SJCRH30 (cell line): ENCODE data around the gene HTR3E. TPM values are rescaled to one million over a fixed set of nuclear protein-coding genes. Genes with fewer than 3 reads are reported as not detected.
A peak's percentile ranks its signal among the peaks of the same experiment; 100 is the strongest.
"Not testable (repeated sequence)": the region's sequence is repeated elsewhere in the genome, so short reads cannot be mapped to it uniquely, and the experiment has no call there.

Experiments
- DNase-seq, 2 experiments: peaks; one replicate each; pipeline ENCODE4 v3.0.0-alpha.2; 2015 to 2020
- H3K27ac ChIP-seq: fragments of 250-450 bp; sonication (Bioruptor Pico); 2 replicates; pipeline ENCODE4 v1.5.1; 2020; ENCODE audit warnings: mild to moderate bottlenecking, moderate library complexity
- H3K27me3 ChIP-seq: fragments of 250-450 bp; sonication (Bioruptor Pico); 2 replicates; pipeline ENCODE4 v1.5.1; 2020; ENCODE audit warnings: mild to moderate bottlenecking, moderate library complexity
- H3K36me3 ChIP-seq: fragments of 250-450 bp; sonication (Bioruptor Pico); 2 replicates; pipeline ENCODE4 v1.5.1; 2020; ENCODE audit warnings: mild to moderate bottlenecking, moderate library complexity
- H3K4me1 ChIP-seq: fragments of 250-450 bp; sonication (Bioruptor Pico); 2 replicates; pipeline ENCODE4 v1.5.1; 2020; ENCODE audit warnings: mild to moderate bottlenecking, moderate library complexity
- H3K4me3 ChIP-seq: fragments of 250-450 bp; sonication (Bioruptor Pico); 2 replicates; pipeline ENCODE4 v1.5.1; 2020; ENCODE audit warnings: mild to moderate bottlenecking, moderate library complexity
- H3K9me3 ChIP-seq: fragments of 250-450 bp; sonication (Bioruptor Pico); replicated peaks from 2 replicates; pipeline ENCODE4 v1.5.1; 2020; ENCODE audit warnings: mild to moderate bottlenecking, moderate library complexity
- total RNA-seq: library from RNA; depleted of rRNA; stranded (reverse); fragments of >200 nt; shearing (Covaris generic); gene quantifications from 2 replicates; pipeline ENCODE4 v1.2.3, GENCODE V29; 2014

HTR3E gene
- total RNA-seq, 1 experiment from 2014 or later = 6.5 TPM

DNA sequence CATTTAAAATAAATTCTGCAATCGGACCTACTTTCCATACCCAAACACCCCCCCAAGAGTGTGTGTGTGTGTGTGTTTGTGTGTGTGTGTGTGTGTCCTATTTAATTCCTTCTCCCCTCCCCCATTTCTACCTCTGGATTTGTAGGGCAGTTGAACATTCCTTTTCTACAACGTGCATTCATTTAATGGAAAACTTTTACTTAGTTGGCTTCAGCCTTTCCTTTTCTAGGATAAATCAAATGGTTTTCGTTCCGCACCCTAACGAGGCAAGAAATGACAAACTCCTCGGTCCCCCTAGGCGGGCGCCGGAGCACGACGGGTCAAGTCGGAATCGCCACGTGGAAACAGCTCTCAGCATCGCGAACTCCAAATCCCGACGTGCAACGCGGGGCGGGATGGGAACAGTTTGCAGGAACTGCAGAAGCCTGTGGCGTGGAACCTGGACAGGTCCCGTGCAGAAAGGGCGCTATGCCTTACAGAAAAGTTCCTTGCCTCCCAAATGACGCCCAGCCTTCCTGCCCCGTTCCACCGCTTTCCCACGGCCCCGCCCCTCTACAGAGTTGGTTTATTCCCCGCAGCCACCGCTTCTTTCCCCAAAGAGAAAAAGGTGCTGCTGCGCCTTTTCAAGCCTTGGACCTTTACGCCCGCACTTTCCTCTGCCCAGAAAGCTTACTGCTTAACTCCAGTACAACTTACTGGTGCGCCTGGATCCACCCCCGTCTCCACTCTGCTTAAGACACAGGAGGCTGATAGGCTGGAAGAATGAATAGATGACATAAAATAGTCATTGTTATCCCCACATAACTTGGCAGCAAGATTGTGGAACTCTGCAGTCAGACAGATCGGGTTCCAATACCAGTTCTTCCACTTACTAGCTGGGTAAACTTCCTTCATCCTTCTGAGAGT is 37.2 kb downstream of the HTR3E start:
- Histone ChIP-seq H3K36me3 (peaks cover 2% of the 10 kb centered on the region; the same call in 1 of the 2 replicates), H3K4me3 (peak overlapping the region; percentile 83), H3K9me3 (no peaks in the 10 kb centered on the region), H3K27me3 (no peaks in the 10 kb centered on the region), H3K4me1 (peaks cover 6% of the 10 kb centered on the region; the same call in 1 of the 2 replicates), H3K27ac (peak overlapping the region; percentile 73)
- DNase-seq = peak; percentile 89 to 91

DNA sequence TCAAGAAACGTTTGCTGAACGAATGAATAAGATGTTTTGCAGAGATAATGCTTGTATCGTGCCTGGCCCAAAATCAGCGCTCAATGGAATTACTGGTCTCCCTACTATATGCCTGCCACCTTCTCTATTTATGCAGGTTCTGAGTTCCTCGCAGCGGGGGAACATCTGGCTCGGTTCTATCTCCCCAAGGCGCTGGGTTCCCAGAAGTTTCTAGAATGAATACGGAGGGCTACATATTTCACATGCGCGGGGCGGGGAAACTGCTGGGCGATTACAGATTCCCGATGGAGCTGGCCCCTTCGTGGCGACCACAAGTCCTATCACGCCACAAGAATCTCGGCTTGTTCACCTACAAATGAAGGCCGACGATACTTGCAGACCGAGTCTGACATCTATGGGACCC is 37.9 kb downstream of the HTR3E start:
- Histone ChIP-seq H3K36me3 (peaks cover 5% of the 10 kb centered on the region; the same call in 1 of the 2 replicates), H3K27ac (peak overlapping the region; percentile 73), H3K9me3 (no peaks in the 10 kb centered on the region), H3K4me1 (peaks cover 6% of the 10 kb centered on the region; the same call in 1 of the 2 replicates), H3K4me3 (peak overlapping the region; percentile 83), H3K27me3 (no peaks in the 10 kb centered on the region)
- no peak for DNase-seq

- H3K36me3 ChIP-seq = peaks cover 8% of the 10 kb centered on the region; the same call in 1 of the 2 replicates
- H3K4me1 ChIP-seq = peaks cover 6% of the 10 kb centered on the region; the same call in 1 of the 2 replicates
- DNase-seq = peak; percentile 93 to 94
- peak within 1 kb of the TSS; percentile 83 for H3K4me3 ChIP-seq
- no peaks in the 10 kb centered on the region for H3K9me3 ChIP-seq
- H3K27me3 ChIP-seq = no peaks in the 10 kb centered on the region
- peak within 1 kb of the TSS; percentile 73 for H3K27ac ChIP-seq
Measured at GRCh38 chr3:184135149-184135910, 38.5 kb downstream of the HTR3E start, which contains the start of gene EIF2B5. TSS of gene EIF2B5 (plus strand) at chr3:184135358. CDS start at chr3:184135386, 28 bp downstream.

DNA sequence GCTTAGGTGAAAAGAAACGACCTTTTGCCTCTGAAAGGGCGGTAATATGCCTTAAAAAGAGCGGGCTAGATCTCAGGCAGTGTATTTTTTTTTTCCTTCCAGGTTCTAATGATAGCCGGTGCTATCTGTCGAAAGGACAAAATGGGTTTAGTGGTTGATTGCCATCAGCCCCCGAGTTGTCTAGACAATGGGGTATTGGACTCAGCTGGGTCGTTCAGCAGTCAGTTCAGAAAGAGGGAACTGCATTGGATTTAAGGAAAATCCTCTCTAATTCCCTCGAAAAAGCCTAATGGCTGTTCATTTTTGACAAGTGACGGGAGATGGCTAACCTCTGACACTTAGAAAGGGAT is 39.0 kb downstream of the HTR3E start:
- no peaks in the 10 kb centered on the region for H3K9me3 ChIP-seq
- peak overlapping the region; percentile 73; the same call in 1 of the 2 replicates for H3K27ac ChIP-seq
- H3K36me3 ChIP-seq = peaks cover 14% of the 10 kb centered on the region; the same call in 1 of the 2 replicates
- no peak for DNase-seq
- no peaks in the 10 kb centered on the region for H3K27me3 ChIP-seq
- peaks cover 6% of the 10 kb centered on the region; the same call in 1 of the 2 replicates for H3K4me1 ChIP-seq
- H3K4me3 ChIP-seq = peak overlapping the region; percentile 83

DNA sequence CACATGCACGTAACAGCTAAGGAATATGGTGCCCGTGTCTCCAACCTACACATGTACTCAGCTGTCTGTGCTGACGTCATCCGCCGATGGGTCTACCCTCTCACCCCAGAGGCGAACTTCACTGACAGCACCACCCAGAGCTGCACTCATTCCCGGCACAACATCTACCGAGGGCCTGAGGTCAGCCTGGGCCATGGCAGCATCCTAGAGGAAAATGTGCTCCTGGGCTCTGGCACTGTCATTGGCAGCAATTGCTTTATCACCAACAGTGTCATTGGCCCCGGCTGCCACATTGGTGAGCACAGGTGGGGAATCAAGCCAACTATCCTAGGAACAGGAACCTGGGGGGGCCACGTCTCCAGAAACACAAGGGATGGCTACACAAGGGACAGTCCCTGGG is 43.6 kb downstream of the HTR3E start:
- H3K36me3 ChIP-seq = peaks cover 38% of the 10 kb centered on the region
- no peak for DNase-seq
- no peaks in the 10 kb centered on the region for H3K9me3 ChIP-seq
- no peaks in the 10 kb centered on the region for H3K27me3 ChIP-seq
- H3K4me1 ChIP-seq = peaks cover 8% of the 10 kb centered on the region; the same call in 1 of the 2 replicates
- H3K27ac ChIP-seq = no peak overlapping the region
- no peak overlapping the region for H3K4me3 ChIP-seq

DNA sequence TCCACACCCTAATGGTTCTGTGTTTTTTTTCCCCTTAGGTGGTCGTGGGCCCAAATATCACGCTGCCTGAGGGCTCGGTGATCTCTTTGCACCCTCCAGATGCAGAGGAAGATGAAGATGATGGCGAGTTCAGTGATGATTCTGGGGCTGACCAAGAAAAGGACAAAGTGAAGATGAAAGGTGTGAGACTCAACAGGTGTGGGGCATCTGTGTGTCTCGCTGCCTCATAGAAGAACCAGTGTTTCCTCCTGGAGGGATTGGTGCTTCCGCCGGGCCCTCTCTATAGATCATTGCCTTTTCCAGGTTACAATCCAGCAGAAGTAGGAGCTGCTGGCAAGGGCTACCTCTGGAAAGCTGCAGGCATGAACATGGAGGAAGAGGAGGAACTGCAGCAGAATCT is 45.3 kb downstream of the HTR3E start:
- H3K36me3 ChIP-seq = peaks cover 42% of the 10 kb centered on the region

DNA sequence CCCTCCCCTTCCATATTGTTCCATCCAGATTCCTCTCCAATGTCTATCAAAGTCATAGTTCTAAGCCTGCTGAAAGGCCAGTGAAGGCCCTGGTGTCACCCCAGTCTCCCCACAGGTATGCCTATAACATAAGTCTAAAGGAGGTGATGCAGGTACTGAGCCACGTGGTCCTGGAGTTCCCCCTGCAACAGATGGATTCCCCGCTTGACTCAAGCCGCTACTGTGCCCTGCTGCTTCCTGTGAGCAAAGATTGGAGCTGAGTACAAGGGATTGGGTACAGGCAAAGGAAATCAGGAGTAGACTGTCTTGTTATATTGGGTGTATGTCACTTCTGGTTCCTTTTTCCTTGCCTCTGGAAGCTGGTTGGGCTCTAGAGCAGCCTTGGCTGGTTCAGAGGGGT is 46.5 kb downstream of the HTR3E start:
- Histone ChIP-seq H3K4me3 (no peak overlapping the region), H3K4me1 (peaks cover 8% of the 10 kb centered on the region; the same call in 1 of the 2 replicates), H3K27ac (no peak overlapping the region), H3K36me3 (peaks cover 42% of the 10 kb centered on the region), H3K27me3 (no peaks in the 10 kb centered on the region), H3K9me3 (no peaks in the 10 kb centered on the region)
- no peak for DNase-seq

More for the DNA sequence above, 45.3 kb downstream of the HTR3E start:
- Histone ChIP-seq H3K27ac (no peak overlapping the region), H3K9me3 (no peaks in the 10 kb centered on the region), H3K27me3 (no peaks in the 10 kb centered on the region), H3K4me3 (no peak overlapping the region), H3K4me1 (peaks cover 8% of the 10 kb centered on the region; the same call in 1 of the 2 replicates)
- no peak for DNase-seq

DNA sequence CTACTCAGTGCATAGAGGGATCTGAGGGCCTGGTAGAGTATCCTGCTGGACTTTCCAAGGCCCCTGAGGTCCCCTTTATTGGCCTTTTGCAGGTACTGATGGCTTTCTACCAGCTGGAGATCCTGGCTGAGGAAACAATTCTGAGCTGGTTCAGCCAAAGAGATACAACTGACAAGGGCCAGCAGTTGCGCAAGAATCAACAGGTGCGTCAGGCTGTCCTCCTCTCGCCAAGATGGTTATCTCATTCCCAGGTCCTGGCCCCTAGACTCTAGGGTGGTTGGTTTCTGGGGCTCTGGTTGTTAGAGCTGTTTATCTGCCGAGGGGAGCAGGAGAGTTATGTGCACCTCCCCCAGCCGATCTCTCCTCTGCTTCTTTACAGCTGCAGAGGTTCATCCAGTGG is 47.6 kb downstream of the HTR3E start:
- no peak for DNase-seq
- no peak overlapping the region for H3K27ac ChIP-seq
- H3K36me3 ChIP-seq = peaks cover 40% of the 10 kb centered on the region

DNA sequence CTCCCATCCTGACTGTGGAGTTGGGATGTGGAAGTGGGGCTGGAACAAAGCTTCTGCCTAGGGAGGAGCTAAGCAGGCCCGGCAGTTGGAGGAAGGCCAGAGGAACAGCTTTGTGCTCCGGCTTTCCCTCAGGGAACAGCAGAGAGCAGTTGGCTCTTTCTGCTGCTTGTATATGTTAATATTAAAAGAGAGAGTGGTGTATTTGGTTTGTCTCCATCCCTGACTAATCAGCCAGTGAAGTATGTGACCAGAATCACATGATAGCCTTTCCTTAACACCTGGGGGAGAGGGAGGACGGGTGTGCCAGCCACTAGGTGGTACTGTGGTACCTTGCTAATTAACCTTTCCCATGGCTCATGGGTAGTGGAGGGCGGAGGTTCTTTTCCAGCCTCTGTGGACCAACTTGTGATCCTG is 48.3 kb downstream of the HTR3E start:
- DNase-seq = peak; percentile 38 to 50
- Histone ChIP-seq H3K4me3 (no peak overlapping the region), H3K9me3 (no peaks in the 10 kb centered on the region), H3K27ac (no peak overlapping the region; the same call in 1 of the 2 replicates), H3K36me3 (peaks cover 35% of the 10 kb centered on the region), H3K4me1 (peaks cover 8% of the 10 kb centered on the region; the same call in 1 of the 2 replicates), H3K27me3 (no peaks in the 10 kb centered on the region)

More for the DNA sequence above, 47.6 kb downstream of the HTR3E start:
- Histone ChIP-seq H3K27me3 (no peaks in the 10 kb centered on the region), H3K4me3 (no peak overlapping the region), H3K9me3 (no peaks in the 10 kb centered on the region), H3K4me1 (peaks cover 8% of the 10 kb centered on the region; the same call in 1 of the 2 replicates)

DNA sequence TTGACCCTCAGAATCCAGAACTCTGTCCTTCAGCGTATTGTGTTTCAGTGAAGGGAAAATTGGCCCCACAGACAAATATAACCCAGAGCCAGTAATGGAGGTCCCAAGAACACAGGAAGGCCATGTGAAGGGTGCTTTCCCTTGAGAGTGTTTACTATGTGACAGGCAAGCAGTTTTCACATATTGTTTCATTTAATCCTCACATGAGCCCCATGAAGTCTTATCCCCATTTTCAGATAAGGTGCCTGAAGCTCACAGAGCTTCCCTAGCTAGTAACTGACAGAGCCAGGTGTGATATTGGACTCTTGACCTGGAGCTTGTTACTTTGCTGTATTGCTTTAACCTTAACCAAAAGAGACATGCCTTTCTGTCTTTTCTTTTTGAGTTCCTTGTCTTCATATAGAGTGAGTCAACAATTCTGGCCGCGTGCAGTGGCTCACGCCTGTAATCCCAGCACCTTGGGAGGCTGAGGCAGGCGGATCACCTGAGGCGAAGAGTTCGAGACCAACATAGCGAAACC is 48.9 kb downstream of the HTR3E start:
- peaks cover 8% of the 10 kb centered on the region; the same call in 1 of the 2 replicates for H3K4me1 ChIP-seq
- peak overlapping the region; percentile 13; the same call in 1 of the 2 replicates for H3K27ac ChIP-seq
- no peaks in the 10 kb centered on the region for H3K9me3 ChIP-seq
- peaks cover 29% of the 10 kb centered on the region for H3K36me3 ChIP-seq
- no peaks in the 10 kb centered on the region for H3K27me3 ChIP-seq
- H3K4me3 ChIP-seq = no peak overlapping the region
- peak in 1 of 2 experiments; percentile 43 for DNase-seq

DNA sequence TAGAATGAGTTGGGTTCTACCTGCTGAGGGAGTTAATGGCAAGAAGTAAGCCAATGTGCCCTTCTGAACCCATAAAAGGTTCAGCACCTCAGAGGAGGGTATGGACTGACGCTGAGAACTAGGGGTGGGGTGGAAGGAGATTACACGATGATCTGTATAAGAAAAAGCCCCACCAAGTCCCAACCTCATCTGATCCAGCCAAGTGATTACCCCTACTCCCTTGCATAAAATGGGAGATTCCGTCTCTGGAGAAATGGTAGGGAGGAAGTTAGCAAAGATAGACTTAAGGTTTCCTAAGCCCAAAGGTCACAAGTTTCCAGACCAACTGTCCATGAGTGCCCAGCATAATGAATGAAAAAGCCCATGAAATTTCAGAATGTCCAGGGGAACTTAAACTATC is 51.2 kb downstream of the HTR3E start:
- no peak overlapping the region for H3K27ac ChIP-seq
- H3K4me1 ChIP-seq = peaks cover 8% of the 10 kb centered on the region; the same call in 1 of the 2 replicates
- no peaks in the 10 kb centered on the region for H3K27me3 ChIP-seq
- no peak overlapping the region for H3K4me3 ChIP-seq
- no peaks in the 10 kb centered on the region for H3K9me3 ChIP-seq
- DNase-seq = no peak
- peaks cover 18% of the 10 kb centered on the region for H3K36me3 ChIP-seq

DNA sequence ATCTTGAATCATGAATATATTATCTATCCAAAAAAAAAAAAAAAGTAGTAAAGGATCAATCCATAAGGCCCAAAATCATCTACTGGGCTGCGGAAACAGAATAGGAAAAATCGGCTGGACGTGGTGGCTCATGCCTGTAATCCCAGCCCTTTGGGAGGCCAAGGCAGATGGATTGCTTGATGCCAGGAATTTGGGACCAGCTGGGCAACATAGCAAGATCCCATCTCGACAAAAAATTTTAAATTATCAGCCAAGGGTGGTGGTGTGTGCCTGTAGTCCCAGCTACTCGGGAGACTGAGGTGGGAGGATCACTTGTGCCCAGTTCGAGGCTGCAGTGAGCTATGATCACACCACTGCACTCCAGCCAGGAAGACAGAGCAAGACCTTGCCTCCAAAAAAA is 52.3 kb downstream of the HTR3E start:
- Histone ChIP-seq H3K27me3 (no peaks in the 10 kb centered on the region), H3K4me3 (no peak overlapping the region), H3K36me3 (peaks cover 9% of the 10 kb centered on the region), H3K9me3 (no peaks in the 10 kb centered on the region), H3K4me1 (peaks cover 11% of the 10 kb centered on the region; the same call in 1 of the 2 replicates), H3K27ac (no peak overlapping the region)
- DNase-seq = no peak

DNA sequence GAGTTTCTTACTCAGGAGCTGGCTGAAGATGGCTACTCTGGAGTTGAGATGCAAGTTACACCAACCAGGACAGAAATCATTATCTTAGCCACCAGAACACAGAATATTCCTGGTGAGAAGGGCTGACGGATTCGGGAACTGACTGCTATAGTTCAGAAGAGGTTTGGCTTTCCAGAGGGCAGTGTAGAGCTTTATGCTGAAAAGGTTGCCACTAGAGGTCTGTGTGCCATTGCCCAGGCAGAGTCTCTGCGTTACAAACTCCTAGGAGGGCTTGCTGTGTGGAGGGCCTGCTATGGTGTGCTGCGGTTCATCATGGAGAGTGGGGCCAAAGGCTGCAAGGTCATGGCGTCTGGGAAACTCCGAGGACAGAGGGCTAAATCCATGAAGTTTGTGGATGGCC is 52.9 kb downstream of the HTR3E start:
- H3K36me3 ChIP-seq, H3K27ac ChIP-seq, H3K4me3 ChIP-seq, H3K27me3 ChIP-seq, H3K9me3 ChIP-seq, DNase-seq: not testable (repeated sequence)
- peaks cover 11% of the 10 kb centered on the region; the same call in 1 of the 2 replicates for H3K4me1 ChIP-seq

- Histone ChIP-seq H3K4me1 (peaks cover 7% of the 10 kb centered on the region; the same call in 1 of the 2 replicates), H3K27me3 (no peaks in the 10 kb centered on the region), H3K9me3 (no peaks in the 10 kb centered on the region), H3K27ac (peak within 1 kb of the TSS; percentile 81), H3K4me3 (peak within 1 kb of the TSS; percentile 98), H3K36me3 (no peaks in the 10 kb centered on the region)
- peak; percentile 59 to 73 for DNase-seq
Measured at GRCh38 chr3:184154885-184155643, 58.2 kb downstream of the HTR3E start, which contains the start of gene DVL3. TSS of gene DVL3 (plus strand) at chr3:184155377. CDS start at chr3:184155636, 259 bp downstream.
